Measurements from ENCODE around the gene LMBR1.

LMBR1 gene

DNA sequence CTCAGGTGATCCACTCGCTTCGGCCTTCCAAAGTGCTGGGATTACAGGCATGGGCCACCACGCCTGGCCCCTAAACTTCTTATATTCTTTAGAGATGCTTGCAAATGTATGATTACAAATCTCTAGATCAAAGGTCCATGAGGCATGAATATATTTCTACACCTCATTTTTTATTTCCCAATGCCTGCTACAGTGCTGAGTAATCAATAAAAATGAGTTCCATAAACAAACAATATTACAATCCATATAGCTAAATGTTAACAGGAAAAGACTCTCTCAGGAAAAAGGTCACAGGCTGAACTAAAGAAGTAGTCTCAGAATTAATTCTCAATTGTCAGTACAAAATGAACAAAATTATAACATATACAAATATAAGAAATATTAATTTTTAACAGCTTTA is 90.8 kb downstream of the LMBR1 start:
- Histone ChIP-seq H3K4me1 (ENCODE audit: control insufficient read depth, insufficient read depth, low read length) (no peaks in the 10 kb centered on the region; the same call in 1 of the 2 replicates), H3K27me3 (ENCODE audit: control insufficient read depth, insufficient read depth, low read length) (no peaks in the 10 kb centered on the region), H3K27ac (ENCODE audit: low read length) (no peak overlapping the region), H3K9me3 (ENCODE audit: control insufficient read depth, insufficient read depth, low read length) (no peaks in the 10 kb centered on the region), H3K4me3 (ENCODE audit: low read length) (no peak overlapping the region), H3K36me3 (ENCODE audit: control insufficient read depth, insufficient read depth, low read length) (no peaks in the 10 kb centered on the region)
- DNase-seq (ENCODE audit: low read depth, low spot score): no peak
- WGBS (ENCODE audit: insufficient coverage, insufficient read length): no CpG with 5 or more reads among the region's 3 CpGs

DNA sequence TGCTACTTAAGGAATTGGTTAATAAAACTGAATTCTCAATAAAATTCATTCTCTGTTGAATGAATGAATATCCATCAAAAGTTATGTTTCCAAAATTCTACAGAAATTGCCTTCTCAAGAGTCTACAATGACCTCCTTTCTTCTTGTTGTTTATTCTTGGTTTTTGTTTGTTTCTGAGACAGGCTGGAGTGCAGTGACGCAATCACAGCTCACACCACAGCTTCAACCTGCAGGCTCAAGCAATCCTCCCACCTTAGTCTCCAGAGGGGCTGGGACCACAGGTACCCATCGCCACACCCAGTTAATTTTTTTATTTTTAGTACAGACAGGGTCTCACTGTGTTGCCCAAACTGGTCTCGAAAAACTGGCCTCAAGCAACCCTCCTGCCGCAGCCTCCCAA is 97.6 kb downstream of the LMBR1 start:
- Histone ChIP-seq H3K9me3 (ENCODE audit: control insufficient read depth, insufficient read depth, low read length) (no peaks in the 10 kb centered on the region), H3K27ac (ENCODE audit: low read length) (no peak overlapping the region), H3K27me3 (ENCODE audit: control insufficient read depth, insufficient read depth, low read length) (no peaks in the 10 kb centered on the region), H3K4me3 (ENCODE audit: low read length) (no peak overlapping the region), H3K36me3 (ENCODE audit: control insufficient read depth, insufficient read depth, low read length) (no peaks in the 10 kb centered on the region), H3K4me1 (ENCODE audit: control insufficient read depth, insufficient read depth, low read length) (peaks cover 2% of the 10 kb centered on the region)
- no peak for DNase-seq (ENCODE audit: low read depth, low spot score)
- no CpG with 5 or more reads among the region's 4 CpGs for WGBS (ENCODE audit: insufficient coverage, insufficient read length)

DNA sequence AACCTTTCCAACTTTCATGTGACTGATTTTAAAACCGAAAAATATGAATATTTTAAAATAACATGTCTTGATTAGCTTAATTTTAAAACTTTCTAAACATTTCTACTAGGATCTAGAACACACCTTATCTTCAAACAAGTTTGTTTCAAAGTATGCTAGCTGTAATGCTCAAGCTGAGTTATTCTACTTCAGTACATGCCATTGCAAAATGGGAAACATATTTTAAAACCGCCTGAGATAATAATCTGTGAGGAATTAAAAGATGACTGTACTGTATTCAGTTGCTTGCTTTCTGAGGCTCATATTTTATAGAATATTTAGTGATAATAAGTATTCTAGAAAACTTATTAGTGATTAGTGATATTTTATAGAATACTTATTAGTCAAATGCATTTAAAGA is 99.6 kb downstream of the LMBR1 start:
- DNase-seq (ENCODE audit: low read depth, low spot score): no peak
- H3K36me3 ChIP-seq (ENCODE audit: control insufficient read depth, insufficient read depth, low read length): no peaks in the 10 kb centered on the region
- WGBS (ENCODE audit: insufficient coverage, insufficient read length): no CpG with 5 or more reads among the region's 2 CpGs
- H3K4me3 ChIP-seq (ENCODE audit: low read length): no peak overlapping the region
- no peaks in the 10 kb centered on the region for H3K9me3 ChIP-seq (ENCODE audit: control insufficient read depth, insufficient read depth, low read length)
- H3K27ac ChIP-seq (ENCODE audit: low read length): no peak overlapping the region
- no peaks in the 10 kb centered on the region for H3K27me3 ChIP-seq (ENCODE audit: control insufficient read depth, insufficient read depth, low read length)
- peaks cover 2% of the 10 kb centered on the region for H3K4me1 ChIP-seq (ENCODE audit: control insufficient read depth, insufficient read depth, low read length)

DNA sequence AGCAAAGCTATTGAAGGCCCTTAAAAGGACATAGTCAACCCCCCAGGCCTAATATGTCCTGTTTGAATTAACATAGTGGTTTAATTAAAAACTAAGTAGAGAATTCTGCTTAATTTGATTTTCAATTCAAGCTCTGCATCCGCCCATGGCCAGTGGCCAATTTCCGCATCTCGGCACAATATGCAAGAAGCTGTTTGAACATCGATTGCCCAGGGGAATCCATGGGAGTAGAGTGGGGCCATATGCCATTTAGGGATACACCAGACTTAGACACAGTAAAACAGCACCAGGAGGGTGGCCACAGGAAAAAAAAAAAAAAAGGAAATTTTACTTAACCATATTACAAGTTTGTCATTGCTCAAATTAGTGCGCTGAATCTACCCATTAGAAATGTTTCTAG is 100.4 kb downstream of the LMBR1 start:
- Histone ChIP-seq H3K4me3 (ENCODE audit: low read length) (no peak overlapping the region), H3K27me3 (ENCODE audit: control insufficient read depth, insufficient read depth, low read length) (no peaks in the 10 kb centered on the region), H3K27ac (ENCODE audit: low read length) (no peak overlapping the region), H3K36me3 (ENCODE audit: control insufficient read depth, insufficient read depth, low read length) (no peaks in the 10 kb centered on the region), H3K4me1 (ENCODE audit: control insufficient read depth, insufficient read depth, low read length) (peaks cover 2% of the 10 kb centered on the region), H3K9me3 (ENCODE audit: control insufficient read depth, insufficient read depth, low read length) (no peaks in the 10 kb centered on the region)
- DNase-seq (ENCODE audit: low read depth, low spot score): no peak
- WGBS (ENCODE audit: insufficient coverage, insufficient read length): no CpG with 5 or more reads among the region's 5 CpGs

DNA sequence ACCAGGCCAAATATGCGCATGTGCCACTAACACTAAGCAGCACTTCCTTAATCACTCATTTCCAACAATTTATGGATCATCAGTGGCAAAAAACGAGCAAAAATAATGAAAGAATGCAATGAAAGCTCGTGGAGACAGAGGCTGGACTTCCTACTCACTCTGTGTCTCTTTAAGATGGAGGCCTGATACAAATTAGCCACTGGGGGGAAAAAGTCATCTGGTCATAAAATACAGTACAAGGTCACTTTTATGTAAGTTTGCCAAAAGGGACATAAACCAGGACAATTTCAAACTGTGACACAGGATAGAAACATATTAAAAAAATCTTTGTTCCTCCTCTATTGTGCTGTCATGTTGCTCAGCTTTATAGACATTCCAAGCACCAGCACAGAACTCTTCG is 101.7 kb downstream of the LMBR1 start:
- H3K36me3 ChIP-seq (ENCODE audit: control insufficient read depth, insufficient read depth, low read length): no peaks in the 10 kb centered on the region
- H3K4me1 ChIP-seq (ENCODE audit: control insufficient read depth, insufficient read depth, low read length): peaks cover 2% of the 10 kb centered on the region
- no peak for DNase-seq (ENCODE audit: low read depth, low spot score)
- no peaks in the 10 kb centered on the region for H3K9me3 ChIP-seq (ENCODE audit: control insufficient read depth, insufficient read depth, low read length)
- H3K27ac ChIP-seq (ENCODE audit: low read length): no peak overlapping the region
- H3K27me3 ChIP-seq (ENCODE audit: control insufficient read depth, insufficient read depth, low read length): no peaks in the 10 kb centered on the region
- no peak overlapping the region for H3K4me3 ChIP-seq (ENCODE audit: low read length)
- WGBS (ENCODE audit: insufficient coverage, insufficient read length): no CpG with 5 or more reads among the region's 4 CpGs

DNA sequence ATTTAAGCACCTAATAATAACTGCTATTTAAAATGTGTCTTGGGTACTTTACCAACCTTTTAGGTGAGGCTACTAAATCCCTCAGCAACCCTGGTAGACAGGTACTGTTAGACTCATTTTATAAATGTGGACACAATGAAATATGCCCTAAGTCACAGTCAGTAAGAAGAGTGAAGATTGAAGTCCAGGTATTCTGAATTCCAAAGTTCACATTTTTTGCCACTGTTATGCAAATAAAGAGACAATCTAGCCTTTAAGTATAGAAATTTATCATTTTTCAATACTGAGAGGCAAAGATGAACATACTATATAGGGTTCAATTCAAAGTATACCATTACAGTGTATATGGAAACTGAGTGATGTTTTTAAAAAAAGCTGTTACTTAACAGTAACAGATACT is 102.7 kb downstream of the LMBR1 start:
- Histone ChIP-seq H3K27ac (ENCODE audit: low read length) (no peak overlapping the region), H3K4me3 (ENCODE audit: low read length) (no peak overlapping the region), H3K4me1 (ENCODE audit: control insufficient read depth, insufficient read depth, low read length) (peaks cover 2% of the 10 kb centered on the region), H3K9me3 (ENCODE audit: control insufficient read depth, insufficient read depth, low read length) (no peaks in the 10 kb centered on the region), H3K27me3 (ENCODE audit: control insufficient read depth, insufficient read depth, low read length) (no peaks in the 10 kb centered on the region), H3K36me3 (ENCODE audit: control insufficient read depth, insufficient read depth, low read length) (no peaks in the 10 kb centered on the region)
- DNase-seq (ENCODE audit: low read depth, low spot score): no peak

DNA sequence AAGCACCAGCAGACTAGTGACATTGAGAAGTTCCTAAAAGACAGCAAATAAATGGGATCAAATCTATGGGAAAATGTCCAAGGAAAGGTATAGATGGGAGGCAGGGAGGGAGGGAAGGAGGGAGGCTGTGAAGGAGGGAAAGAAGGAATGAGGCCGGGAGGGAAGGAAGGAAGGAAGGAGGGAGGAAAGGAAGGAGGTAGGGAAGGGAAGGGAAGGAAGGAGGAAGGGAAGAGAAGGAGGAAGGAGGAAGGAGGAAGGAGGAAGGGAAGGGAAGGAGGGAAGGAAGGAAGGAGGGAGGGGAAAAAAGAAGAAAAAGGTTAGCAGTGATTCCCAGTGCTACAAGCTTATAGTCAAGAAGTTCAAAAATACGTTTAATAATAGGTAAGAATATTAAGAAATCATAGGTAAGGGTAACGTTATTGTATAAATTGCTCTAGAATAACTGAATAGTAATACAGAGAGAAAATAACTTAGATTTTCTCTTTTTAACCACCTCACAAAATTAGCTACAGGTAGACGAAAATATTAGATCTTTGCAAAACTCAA is 106.9 kb downstream of the LMBR1 start:
- Histone ChIP-seq H3K36me3 (ENCODE audit: control insufficient read depth, insufficient read depth, low read length) (no peaks in the 10 kb centered on the region), H3K4me1 (ENCODE audit: control insufficient read depth, insufficient read depth, low read length) (peaks cover under 1% of the 10 kb centered on the region), H3K4me3 (ENCODE audit: low read length) (no peak overlapping the region), H3K9me3 (ENCODE audit: control insufficient read depth, insufficient read depth, low read length) (no peaks in the 10 kb centered on the region), H3K27ac (ENCODE audit: low read length) (no peak overlapping the region), H3K27me3 (ENCODE audit: control insufficient read depth, insufficient read depth, low read length) (no peaks in the 10 kb centered on the region)
- no peak for DNase-seq (ENCODE audit: low read depth, low spot score)
- WGBS (ENCODE audit: insufficient coverage, insufficient read length): 92% methylated on average over 2 of the region's 4 CpGs

DNA sequence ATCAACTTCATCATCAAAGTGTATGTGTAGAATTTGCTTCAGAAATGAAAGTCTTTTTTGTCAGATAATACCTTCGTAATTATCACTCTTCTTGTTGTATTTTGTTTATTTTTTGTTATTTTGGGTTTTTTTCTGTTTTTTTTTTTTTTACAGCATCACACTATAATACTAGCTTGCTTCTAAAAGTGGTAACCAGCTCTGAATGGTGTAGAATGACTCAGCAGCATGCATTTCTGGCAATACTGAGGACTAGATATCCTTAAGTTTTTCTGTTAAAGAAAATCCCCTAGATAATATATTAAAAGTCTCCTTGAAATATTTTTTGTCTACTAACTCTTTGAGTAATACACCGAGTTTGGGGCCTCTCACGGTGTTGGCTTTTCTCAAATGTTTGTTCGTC is 109.1 kb downstream of the LMBR1 start:
- DNase-seq (ENCODE audit: low read depth, low spot score): no peak
- no peak overlapping the region for H3K4me3 ChIP-seq (ENCODE audit: low read length)
- no peaks in the 10 kb centered on the region for H3K36me3 ChIP-seq (ENCODE audit: control insufficient read depth, insufficient read depth, low read length)
- WGBS (ENCODE audit: insufficient coverage, insufficient read length): no CpG with 5 or more reads among the region's 4 CpGs
- H3K27me3 ChIP-seq (ENCODE audit: control insufficient read depth, insufficient read depth, low read length): no peaks in the 10 kb centered on the region
- no peak overlapping the region for H3K27ac ChIP-seq (ENCODE audit: low read length)
- H3K4me1 ChIP-seq (ENCODE audit: control insufficient read depth, insufficient read depth, low read length): no peaks in the 10 kb centered on the region
- H3K9me3 ChIP-seq (ENCODE audit: control insufficient read depth, insufficient read depth, low read length): no peaks in the 10 kb centered on the region

DNA sequence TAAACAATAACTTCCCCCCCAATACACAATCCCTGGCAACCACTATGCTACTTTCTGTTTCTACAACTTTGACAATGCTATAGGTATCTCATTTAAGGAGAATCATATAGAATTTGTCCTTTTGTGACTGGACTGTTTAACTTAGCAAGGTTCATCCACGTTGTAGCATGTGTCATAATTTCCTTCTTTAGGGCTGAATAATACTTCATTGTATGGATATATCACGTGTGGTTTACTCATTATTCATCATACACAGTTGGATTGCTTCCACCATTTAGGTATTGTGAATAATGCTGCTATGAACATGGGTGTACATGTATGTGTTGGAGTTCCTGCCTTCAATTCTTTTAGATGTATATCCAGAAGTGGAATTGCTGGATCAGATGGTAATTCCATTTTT is 111.0 kb downstream of the LMBR1 start:
- DNase-seq (ENCODE audit: low read depth, low spot score): no peak
- Histone ChIP-seq H3K4me3 (ENCODE audit: low read length) (no peak overlapping the region), H3K9me3 (ENCODE audit: control insufficient read depth, insufficient read depth, low read length) (no peaks in the 10 kb centered on the region), H3K27ac (ENCODE audit: low read length) (no peak overlapping the region), H3K36me3 (ENCODE audit: control insufficient read depth, insufficient read depth, low read length) (no peaks in the 10 kb centered on the region), H3K4me1 (ENCODE audit: control insufficient read depth, insufficient read depth, low read length) (no peaks in the 10 kb centered on the region), H3K27me3 (ENCODE audit: control insufficient read depth, insufficient read depth, low read length) (no peaks in the 10 kb centered on the region)
- no CpG with 5 or more reads among the region's 2 CpGs for WGBS (ENCODE audit: insufficient coverage, insufficient read length)

DNA sequence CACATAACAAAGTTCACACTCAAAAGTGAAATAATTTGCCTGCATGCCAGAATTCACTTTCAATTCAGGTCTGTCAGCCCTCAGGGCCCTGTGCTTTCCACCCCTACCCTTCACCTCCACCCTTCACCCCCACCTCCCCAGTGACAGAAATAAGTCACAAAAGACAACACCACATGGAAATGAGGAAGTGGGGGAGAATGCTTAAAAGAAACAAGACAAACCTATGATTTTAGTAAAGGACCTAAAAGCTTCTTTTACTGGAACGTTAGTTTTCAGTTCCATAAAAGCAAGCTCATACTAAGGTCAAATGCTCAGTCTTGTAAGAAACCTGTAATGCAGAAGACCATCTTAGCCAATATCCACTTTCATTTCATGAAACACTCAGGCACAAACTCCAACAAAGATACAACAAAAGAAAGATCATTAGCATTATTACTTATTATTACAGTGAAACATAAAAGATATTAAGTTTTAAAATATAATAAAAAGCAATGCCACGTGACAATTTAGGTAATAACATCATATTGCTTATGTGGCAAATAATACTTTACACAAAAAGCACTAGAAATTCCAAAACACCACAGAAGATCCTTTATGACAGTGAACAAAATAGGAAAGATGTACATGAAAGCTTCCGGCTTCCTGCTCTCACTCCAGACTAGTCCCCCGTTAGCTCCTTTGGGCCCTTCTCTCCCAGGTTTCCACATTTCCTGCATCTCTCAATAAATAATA is 112.1 kb downstream of the LMBR1 start:
- WGBS (ENCODE audit: insufficient coverage, insufficient read length): no CpG with 5 or more reads among the region's 4 CpGs
- no peak overlapping the region for H3K27ac ChIP-seq (ENCODE audit: low read length)
- H3K4me3 ChIP-seq (ENCODE audit: low read length): no peak overlapping the region
- no peaks in the 10 kb centered on the region for H3K36me3 ChIP-seq (ENCODE audit: control insufficient read depth, insufficient read depth, low read length)
- H3K4me1 ChIP-seq (ENCODE audit: control insufficient read depth, insufficient read depth, low read length): no peaks in the 10 kb centered on the region
- H3K9me3 ChIP-seq (ENCODE audit: control insufficient read depth, insufficient read depth, low read length): no peaks in the 10 kb centered on the region
- DNase-seq (ENCODE audit: low read depth, low spot score): no peak
- H3K27me3 ChIP-seq (ENCODE audit: control insufficient read depth, insufficient read depth, low read length): no peaks in the 10 kb centered on the region

DNA sequence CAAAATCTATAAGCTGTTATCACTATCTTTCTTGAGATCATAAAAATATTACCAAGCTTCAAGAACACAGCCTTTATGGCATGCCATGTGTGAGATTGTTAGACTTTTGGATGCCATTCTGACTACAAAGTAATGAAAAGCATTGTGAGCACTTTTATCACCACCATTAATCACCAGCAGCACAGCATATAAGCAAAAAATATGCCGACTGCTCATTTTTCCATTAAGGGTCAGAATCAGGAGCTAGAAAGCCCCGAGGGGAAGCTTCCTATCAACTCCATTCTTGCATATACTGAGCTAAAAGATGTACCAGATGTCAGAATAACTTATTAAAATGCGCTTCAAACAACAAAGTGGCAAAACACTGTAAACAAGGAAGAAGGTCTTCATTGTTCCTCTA is 114.3 kb downstream of the LMBR1 start:
- no CpG with 5 or more reads among the region's 3 CpGs for WGBS (ENCODE audit: insufficient coverage, insufficient read length)
- no peak overlapping the region for H3K27ac ChIP-seq (ENCODE audit: low read length)

More for the DNA sequence above, 114.3 kb downstream of the LMBR1 start:
- H3K27me3 ChIP-seq (ENCODE audit: control insufficient read depth, insufficient read depth, low read length): no peaks in the 10 kb centered on the region
- DNase-seq (ENCODE audit: low read depth, low spot score): no peak
- H3K9me3 ChIP-seq (ENCODE audit: control insufficient read depth, insufficient read depth, low read length): no peaks in the 10 kb centered on the region
- H3K36me3 ChIP-seq (ENCODE audit: control insufficient read depth, insufficient read depth, low read length): no peaks in the 10 kb centered on the region
- no peak overlapping the region for H3K4me3 ChIP-seq (ENCODE audit: low read length)
- no peaks in the 10 kb centered on the region for H3K4me1 ChIP-seq (ENCODE audit: control insufficient read depth, insufficient read depth, low read length)

Measured in iPS DF 6.9 (cell line).